K562 (cell line): ENCODE measurements around the gene C19orf44. TPM values are rescaled to one million over a fixed set of nuclear protein-coding genes. Genes with fewer than 3 reads are reported as not detected.

ENCODE experiments used
- BCOR ChIP-seq: fragments of 450-650 bp; IDR thresholded peaks from 2 replicates; pipeline ENCODE4 v1.6.1; 2016
- FOSL1 ChIP-seq: fragments of 200-800 bp; sonication (Bioruptor generic); conservative IDR thresholded peaks from 2 replicates; pipeline ENCODE4 v1.6.1; 2016; ENCODE audit warnings: missing genetic modification characterization, missing compliant biosample characterization
- FOXA1 ChIP-seq: fragments of 450-650 bp; IDR thresholded peaks from 2 replicates; pipeline ENCODE4 v1.6.1; 2016; ENCODE audit warnings: mild to moderate bottlenecking, borderline replicate concordance
- FOXM1 ChIP-seq, 2 experiments: fragments of 450-650 bp in 1 of 2; sonication (generic) in 1 of 2; formaldehyde crosslinking in 1 of 2; IDR thresholded peaks; 2 replicates each; pipeline versions ENCODE4 v1.6.1 to v1.9.0; 2017 to 2022; ENCODE audit warnings: low read depth in 2 of 2, mild to moderate bottlenecking in 2 of 2, missing genetic modification reagents in 1 of 2, moderate library complexity in 1 of 2
- GTF2A2 ChIP-seq: IDR thresholded peaks from 2 replicates; pipeline ENCODE4 v1.6.1; 2016; ENCODE audit warnings: mild to moderate bottlenecking, missing genetic modification characterization, missing compliant biosample characterization
- HNRNPK ChIP-seq: fragments of 200-400 bp; formaldehyde crosslinking; IDR thresholded peaks from one replicate; pipeline ENCODE4 v1.6.1; 2018; ENCODE audit warnings: mild to moderate bottlenecking, low read depth, low read length; ENCODE audit not compliant: poor library complexity, severe bottlenecking
- KAT2B ChIP-seq: IDR thresholded peaks from one replicate; pipeline ENCODE4 v1.6.1; 2012; ENCODE audit warnings: low read depth, mild to moderate bottlenecking, control low read depth, inconsistent platforms, low read length, moderate library complexity
- MEIS2 ChIP-seq: fragments of 450-650 bp; IDR thresholded peaks from 2 replicates; pipeline ENCODE4 v1.6.1; 2014; ENCODE audit warnings: mild to moderate bottlenecking; ENCODE audit not compliant: partially characterized antibody
- MTA1 ChIP-seq: fragments of 450-650 bp; IDR thresholded peaks from 2 replicates; pipeline ENCODE4 v1.6.1; 2017; ENCODE audit warnings: borderline replicate concordance
- PTBP1 ChIP-seq: fragments of 200-400 bp; formaldehyde crosslinking; IDR thresholded peaks from 2 replicates; pipeline ENCODE4 v1.6.1; 2017; ENCODE audit warnings: low read depth, low read length
- RBM22 ChIP-seq: fragments of 200-400 bp; formaldehyde crosslinking; IDR thresholded peaks from 2 replicates; pipeline ENCODE4 v1.6.1; 2018; ENCODE audit warnings: low read length, low read depth; ENCODE audit not compliant: poor library complexity, severe bottlenecking
- ZBTB17 ChIP-seq: fragments of 450-650 bp; formaldehyde crosslinking; IDR thresholded peaks from 2 replicates; pipeline ENCODE4 v1.4.0; 2020; ENCODE audit warnings: mild to moderate bottlenecking
- ZNF197 ChIP-seq: fragments of 200-800 bp; sonication (Bioruptor generic); IDR thresholded peaks from 2 replicates; pipeline ENCODE4 v1.6.1; 2016; ENCODE audit warnings: low read depth, missing genetic modification characterization, missing compliant biosample characterization
- ZNF212 ChIP-seq: fragments of 450-650 bp; formaldehyde crosslinking; IDR thresholded peaks from 2 replicates; pipeline ENCODE4 v1.4.0; 2020; ENCODE audit warnings: mild to moderate bottlenecking
- ZNF766 ChIP-seq: fragments of 200-800 bp; sonication (Bioruptor generic); conservative IDR thresholded peaks from 2 replicates; pipeline ENCODE4 v1.6.1; 2016; ENCODE audit warnings: missing genetic modification characterization, missing compliant biosample characterization
- polyA plus RNA-seq, 8 experiments: library from polyadenylated mRNA; depleted of rRNA in 4 of 8; stranded (reverse) in 5 of 8; unstranded in 3 of 8; fragments of >200 nt; fragmentation: Nextera tagmentation in 2 of 8; fragmentation: Illumina TruSeq in 1 of 8; extraction: Ambion mirVana in 2 of 8; extraction: Trizol in 1 of 8; gene quantifications; 2 replicates each; pipeline versions ENCODE4 v1.2.1 to v1.2.3, GENCODE V29; 2011 to 2014; ENCODE audit warnings: inconsistent platforms in 1 of 8, missing spikeins in 1 of 8
- total RNA-seq, 7 experiments: library from RNA; depleted of rRNA in 6 of 7; stranded (reverse); fragments of >200 nt in 6 of 7; fragmentation: Illumina TruSeq in 2 of 7; extraction: Trizol in 2 of 7; gene quantifications; 2 replicates each; pipeline versions ENCODE4 v1.2.1 to v1.2.3, GENCODE V29; 2011 to 2021; ENCODE audit warnings: low replicate concordance in 1 of 7
- TF ChIP-seq, protein P1 (sequence below): sonication (generic); formaldehyde crosslinking; IDR thresholded peaks from 2 replicates; pipeline ENCODE4 v1.8.0; 2022; ENCODE audit warnings: mild to moderate bottlenecking, missing genetic modification reagents
- TF ChIP-seq, protein P2 (sequence below): fragments of 250-450 bp; sonication (Bioruptor Pico); IDR thresholded peaks from 2 replicates; pipeline ENCODE4 v1.4.0; 2020
- TF ChIP-seq, protein P3 (sequence below), 2 experiments: fragments of 450-650 bp in 1 of 2; sonication (generic) in 1 of 2; formaldehyde crosslinking in 1 of 2; IDR thresholded peaks; 2 replicates each; pipeline versions ENCODE4 v1.7.1 to v1.9.0; 2016 to 2022; ENCODE audit warnings: inconsistent platforms in 1 of 2, mild to moderate bottlenecking in 1 of 2, missing genetic modification reagents in 1 of 2

The C19orf44 gene
- total and polyA plus RNA-seq, 9 of the 15 experiments (the other 6 are each of a cell fraction or from before 2014, with no cell fraction given) = 0.41 to 7.7 (median 3.5) TPM

DNA sequence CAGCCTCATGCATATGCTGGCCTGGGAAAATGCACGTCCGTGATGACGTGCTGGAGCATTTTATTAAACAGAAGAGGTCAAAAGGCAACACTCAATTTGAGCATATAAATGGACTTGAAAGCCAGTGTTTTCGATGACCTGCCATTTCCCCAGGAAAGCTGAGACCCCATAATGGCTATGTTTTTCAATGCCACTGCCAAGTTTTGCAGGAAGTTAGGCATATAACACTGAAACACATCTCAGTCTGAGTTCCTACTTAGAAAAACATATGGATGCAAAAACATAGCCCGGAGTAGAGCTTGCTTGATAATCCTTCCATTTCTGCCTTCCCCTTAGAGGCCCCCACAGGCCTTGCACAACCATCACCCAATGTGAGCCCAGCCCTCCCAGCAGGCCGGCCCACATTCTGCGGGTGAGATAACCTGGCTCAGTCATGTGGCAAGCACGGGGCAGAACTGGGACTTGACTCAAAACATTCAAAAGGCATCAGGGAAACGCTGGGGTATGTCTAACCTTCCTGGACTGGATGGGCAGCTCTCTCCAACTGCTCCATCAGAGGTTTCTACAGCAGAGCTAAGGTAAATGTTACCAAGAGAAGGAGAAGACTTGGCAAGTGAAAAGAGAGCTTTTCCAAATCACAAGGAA lies 49.3 kb upstream of the C19orf44 start (continued):
- TF ChIP-seq FOXM1 (IDR thresholded peaks at IDR 0.05; ENCODE audit: low read depth) = no peak
- TF ChIP-seq FOXM1 (CRISPR knock-in tag; IDR thresholded peaks at IDR 0.05; ENCODE audit: low read depth) = no peak
- no peak for TF ChIP-seq RBM22
- TF ChIP-seq, protein P1, sequence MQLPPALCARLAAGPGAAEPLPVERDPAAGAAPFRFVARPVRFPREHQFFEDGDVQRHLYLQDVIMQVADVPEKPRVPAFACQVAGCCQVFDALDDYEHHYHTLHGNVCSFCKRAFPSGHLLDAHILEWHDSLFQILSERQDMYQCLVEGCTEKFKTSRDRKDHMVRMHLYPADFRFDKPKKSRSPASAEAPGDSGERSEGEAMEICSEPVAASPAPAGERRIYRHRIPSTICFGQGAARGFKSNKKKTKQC (CRISPR knock-in tag) = no peak
- TF ChIP-seq KAT2B = no peak
- TF ChIP-seq HNRNPK = no peak
- TF ChIP-seq ZBTB17 (CRISPR knock-in tag) = peak; percentile 54; the same call in 1 of the 2 replicates
- no peak for TF ChIP-seq ZNF212
- TF ChIP-seq BCOR = no peak
- TF ChIP-seq MEIS2 = no peak
- no peak for TF ChIP-seq GTF2A2 (tag)
- no peak for TF ChIP-seq MTA1
- no peak for TF ChIP-seq PTBP1
- no peak for TF ChIP-seq FOSL1 (tag)
- TF ChIP-seq, protein P2, sequence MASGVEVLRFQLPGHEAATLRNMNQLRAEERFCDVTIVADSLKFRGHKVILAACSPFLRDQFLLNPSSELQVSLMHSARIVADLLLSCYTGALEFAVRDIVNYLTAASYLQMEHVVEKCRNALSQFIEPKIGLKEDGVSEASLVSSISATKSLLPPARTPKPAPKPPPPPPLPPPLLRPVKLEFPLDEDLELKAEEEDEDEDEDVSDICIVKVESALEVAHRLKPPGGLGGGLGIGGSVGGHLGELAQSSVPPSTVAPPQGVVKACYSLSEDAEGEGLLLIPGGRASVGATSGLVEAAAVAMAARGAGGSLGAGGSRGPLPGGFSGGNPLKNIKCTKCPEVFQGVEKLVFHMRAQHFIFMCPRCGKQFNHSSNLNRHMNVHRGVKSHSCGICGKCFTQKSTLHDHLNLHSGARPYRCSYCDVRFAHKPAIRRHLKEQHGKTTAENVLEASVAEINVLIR = no peak
- TF ChIP-seq ZNF766 (CRISPR knock-in tag) = 0 out of 2 replicates have a peak, but pooled peaks have one; percentile 53
- no peak for TF ChIP-seq ZNF197
- TF ChIP-seq, protein P3, sequence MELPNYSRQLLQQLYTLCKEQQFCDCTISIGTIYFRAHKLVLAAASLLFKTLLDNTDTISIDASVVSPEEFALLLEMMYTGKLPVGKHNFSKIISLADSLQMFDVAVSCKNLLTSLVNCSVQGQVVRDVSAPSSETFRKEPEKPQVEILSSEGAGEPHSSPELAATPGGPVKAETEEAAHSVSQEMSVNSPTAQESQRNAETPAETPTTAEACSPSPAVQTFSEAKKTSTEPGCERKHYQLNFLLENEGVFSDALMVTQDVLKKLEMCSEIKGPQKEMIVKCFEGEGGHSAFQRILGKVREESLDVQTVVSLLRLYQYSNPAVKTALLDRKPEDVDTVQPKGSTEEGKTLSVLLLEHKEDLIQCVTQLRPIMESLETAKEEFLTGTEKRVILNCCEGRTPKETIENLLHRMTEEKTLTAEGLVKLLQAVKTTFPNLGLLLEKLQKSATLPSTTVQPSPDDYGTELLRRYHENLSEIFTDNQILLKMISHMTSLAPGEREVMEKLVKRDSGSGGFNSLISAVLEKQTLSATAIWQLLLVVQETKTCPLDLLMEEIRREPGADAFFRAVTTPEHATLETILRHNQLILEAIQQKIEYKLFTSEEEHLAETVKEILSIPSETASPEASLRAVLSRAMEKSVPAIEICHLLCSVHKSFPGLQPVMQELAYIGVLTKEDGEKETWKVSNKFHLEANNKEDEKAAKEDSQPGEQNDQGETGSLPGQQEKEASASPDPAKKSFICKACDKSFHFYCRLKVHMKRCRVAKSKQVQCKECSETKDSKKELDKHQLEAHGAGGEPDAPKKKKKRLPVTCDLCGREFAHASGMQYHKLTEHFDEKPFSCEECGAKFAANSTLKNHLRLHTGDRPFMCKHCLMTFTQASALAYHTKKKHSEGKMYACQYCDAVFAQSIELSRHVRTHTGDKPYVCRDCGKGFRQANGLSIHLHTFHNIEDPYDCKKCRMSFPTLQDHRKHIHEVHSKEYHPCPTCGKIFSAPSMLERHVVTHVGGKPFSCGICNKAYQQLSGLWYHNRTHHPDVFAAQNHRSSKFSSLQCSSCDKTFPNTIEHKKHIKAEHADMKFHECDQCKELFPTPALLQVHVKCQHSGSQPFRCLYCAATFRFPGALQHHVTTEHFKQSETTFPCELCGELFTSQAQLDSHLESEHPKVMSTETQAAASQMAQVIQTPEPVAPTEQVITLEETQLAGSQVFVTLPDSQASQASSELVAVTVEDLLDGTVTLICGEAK (IDR thresholded peaks at IDR 0.05) = no peak
- TF ChIP-seq, protein P3 (CRISPR knock-in tag; IDR thresholded peaks at IDR 0.05) = no peak
- TF ChIP-seq FOXA1 = no peak
